A673 (cell line): ENCODE data around the gene TMEM255B.

Experiments used
- CTCF ChIP-seq: fragments of 300-800, 200-600 bp; sonication (generic); conservative IDR thresholded peaks from 2 replicates; pipeline ENCODE4 v1.5.1; 2017; ENCODE audit warnings: low read depth, mild to moderate bottlenecking, antibody characterized with exemption, low read length, moderate library complexity, mixed read lengths
- EZH2 ChIP-seq: fragments of 200-600 bp; sonication (generic); IDR thresholded peaks from 2 replicates; pipeline ENCODE4 v1.6.1; 2017; ENCODE audit warnings: borderline replicate concordance, low read depth, mild to moderate bottlenecking, mixed read lengths, antibody characterized with exemption, low read length; ENCODE audit not compliant: poor library complexity, severe bottlenecking

GRCh38 chr13:113768018-113768905 is 9.2 kb downstream of the TMEM255B start:
- TF ChIP-seq EZH2 (no peak), CTCF (no peak)
